PC-9 (cell line): ENCODE measurements around the gene ENPP6.

Experiments
- CTCF ChIP-seq: fragments of 200-600 bp; sonication (generic); conservative IDR thresholded peaks from 2 replicates; pipeline ENCODE4 v1.6.1; 2017; ENCODE audit warnings: mixed run types, antibody characterized with exemption, mild to moderate bottlenecking, moderate library complexity
- EZH2 ChIP-seq: fragments of 200-600 bp; sonication (generic); IDR thresholded peaks from 2 replicates; pipeline ENCODE4 v1.8.0; 2017; ENCODE audit warnings: antibody characterized with exemption, low read depth

GRCh38 chr4:184163813-184164212 is 53.9 kb downstream of the ENPP6 start:
- TF ChIP-seq CTCF (peak; percentile 48), EZH2 (no peak)
